NCI-H1092 (cell line): Measurements from ENCODE around the gene EPB41L3.

Source experiments
- DNase-seq: peaks from one replicate; lab custom pipeline; 2025; lab: John Stamatoyannopoulos, UW

EPB41L3 gene

GRCh38 chr18:5414546-5414945 lies 129.3 kb downstream of the EPB41L3 start:
- DNase-seq = no peak

GRCh38 chr18:5413447-5413846 lies 130.3 kb downstream of the EPB41L3 start:
- DNase-seq = no peak

GRCh38 chr18:5410582-5410981 lies 133.2 kb downstream of the EPB41L3 start:
- DNase-seq = no peak

- DNase-seq = no peak
These were observed 145.5 kb downstream of the EPB41L3 start for GRCh38 chr18:5398269-5398668.

- no peak for DNase-seq
These were observed 146.7 kb downstream of the EPB41L3 start for GRCh38 chr18:5397102-5397501.

GRCh38 chr18:5395860-5396448 lies 147.8 kb downstream of the EPB41L3 start:
- no peak for DNase-seq

- DNase-seq = no peak
These were observed 150.0 kb downstream of the EPB41L3 start for GRCh38 chr18:5393779-5394178.

GRCh38 chr18:5391409-5391808 lies 152.4 kb downstream of the EPB41L3 start:
- no peak for DNase-seq

GRCh38 chr18:5389356-5389755 lies 154.4 kb downstream of the EPB41L3 start:
- DNase-seq = no peak

- no peak for DNase-seq
These were observed 154.9 kb downstream of the EPB41L3 start for GRCh38 chr18:5388896-5389295.

GRCh38 chr18:5380586-5380985 lies 163.2 kb downstream of the EPB41L3 start:
- DNase-seq = no peak

GRCh38 chr18:5376986-5377385 lies 166.8 kb downstream of the EPB41L3 start:
- no peak for DNase-seq

GRCh38 chr18:5370332-5370731 lies 173.5 kb downstream of the EPB41L3 start:
- DNase-seq = no peak

GRCh38 chr18:5369513-5369912 lies 174.3 kb downstream of the EPB41L3 start:
- DNase-seq = no peak

- no peak for DNase-seq
These were observed 178.4 kb downstream of the EPB41L3 start for GRCh38 chr18:5365443-5365842.

- no peak for DNase-seq
These were observed 193.2 kb downstream of the EPB41L3 start for GRCh38 chr18:5350636-5351035.
